ENCODE data around the gene CD180. TPM values are rescaled to one million over a fixed set of nuclear protein-coding genes. Genes with fewer than 3 reads are reported as not detected.

Gene CD180
- total RNA-seq, 6 experiments from 2014 or later = 0.44 to 3.3 (median 0.67) TPM

- TF ChIP-seq CTCF (IDR thresholded peaks at IDR 0.05) = no peak
- TF ChIP-seq POLR2A (IDR thresholded peaks at IDR 0.05) = no peak
- peaks cover 0 to 28% (median 12%) of the 10 kb centered on the region in 4 donors for H3K4me1 ChIP-seq
- DNase-seq (no peak), ATAC-seq (no peak)
- H3K27ac ChIP-seq = no peak overlapping the region
- no peaks in the 10 kb centered on the region for H3K36me3 ChIP-seq
- intact Hi-C loops (cut with DNase I) = no loop called here
- H3K27me3 ChIP-seq = no peaks in the 10 kb centered on the region
- H3K9me3 ChIP-seq = no peaks in the 10 kb centered on the region
- WGBS (ENCODE audit: insufficient coverage, low coverage, low lambda C conversion rate, missing lambda C conversion rate) = 95% methylated on average over 5 of the region's 8 CpGs
- no peak overlapping the region for H3K4me3 ChIP-seq
These were observed 41.6 kb upstream of the CD180 start for GRCh38 chr5:67238191-67238590.

GRCh38 chr5:67235399-67236110 is 39.0 kb upstream of the CD180 start:
- DNase-seq (peak in 1 of 3 donors; percentile 52), ATAC-seq (peak; percentile 76 to 87 (median 79))
- intact Hi-C loops (cut with DNase I) = no loop called here
- H3K4me1 ChIP-seq = peaks cover 0 to 28% (median 12%) of the 10 kb centered on the region in 4 donors
- H3K36me3 ChIP-seq = no peaks in the 10 kb centered on the region
- no peaks in the 10 kb centered on the region for H3K9me3 ChIP-seq
- H3K4me3 ChIP-seq = no peak overlapping the region
- H3K27ac ChIP-seq = peak overlapping the region; percentile 69 to 84 (median 77)
- H3K27me3 ChIP-seq = no peaks in the 10 kb centered on the region
- WGBS (ENCODE audit: insufficient coverage, low coverage, low lambda C conversion rate, missing lambda C conversion rate) = 32% methylated on average over 12 of the region's 12 CpGs
- TF ChIP-seq POLR2A (IDR thresholded peaks at IDR 0.05) = no peak
- TF ChIP-seq CTCF (IDR thresholded peaks at IDR 0.05) = no peak

GRCh38 chr5:67234671-67235176 is 38.1 kb upstream of the CD180 start:
- 18% methylated on average over 9 of the region's 10 CpGs for WGBS (ENCODE audit: insufficient coverage, low coverage, low lambda C conversion rate, missing lambda C conversion rate)

GRCh38 chr5:67233075-67233474 is 36.5 kb upstream of the CD180 start:
- Histone ChIP-seq H3K27me3 (no peaks in the 10 kb centered on the region), H3K36me3 (no peaks in the 10 kb centered on the region), H3K4me1 (peaks cover 0 to 28% (median 12%) of the 10 kb centered on the region in 4 donors), H3K4me3 (no peak overlapping the region), H3K27ac (no peak overlapping the region), H3K9me3 (no peaks in the 10 kb centered on the region)
- WGBS (ENCODE audit: insufficient coverage, low coverage, low lambda C conversion rate, missing lambda C conversion rate) = 94% methylated on average over 7 of the region's 9 CpGs
- ATAC-seq (no peak), DNase-seq (no peak)
- TF ChIP-seq CTCF (IDR thresholded peaks at IDR 0.05) (no peak), POLR2A (IDR thresholded peaks at IDR 0.05) (no peak)
- intact Hi-C loops (cut with DNase I) = no loop called here

More at GRCh38 chr5:67234671-67235176, 38.1 kb upstream of the CD180 start:
- ATAC-seq = peak; percentile 76 to 91 (median 81)
- peaks cover 0 to 28% (median 12%) of the 10 kb centered on the region in 4 donors for H3K4me1 ChIP-seq
- H3K36me3 ChIP-seq = no peaks in the 10 kb centered on the region
- H3K9me3 ChIP-seq = no peaks in the 10 kb centered on the region
- peak overlapping the region; percentile 69 to 84 (median 77) for H3K27ac ChIP-seq
- intact Hi-C loops (cut with DNase I) = no loop called here
- H3K4me3 ChIP-seq = no peak overlapping the region
- DNase-seq = peak in 2 of 3 donors; percentile 36 to 64
- TF ChIP-seq POLR2A (IDR thresholded peaks at IDR 0.05) (no peak), CTCF (IDR thresholded peaks at IDR 0.05) (no peak)
- no peaks in the 10 kb centered on the region for H3K27me3 ChIP-seq

Measured in right lobe of liver (tissue), 6 donors.